Measurements from ENCODE around the gene MPEG1.

Gene MPEG1

DNA sequence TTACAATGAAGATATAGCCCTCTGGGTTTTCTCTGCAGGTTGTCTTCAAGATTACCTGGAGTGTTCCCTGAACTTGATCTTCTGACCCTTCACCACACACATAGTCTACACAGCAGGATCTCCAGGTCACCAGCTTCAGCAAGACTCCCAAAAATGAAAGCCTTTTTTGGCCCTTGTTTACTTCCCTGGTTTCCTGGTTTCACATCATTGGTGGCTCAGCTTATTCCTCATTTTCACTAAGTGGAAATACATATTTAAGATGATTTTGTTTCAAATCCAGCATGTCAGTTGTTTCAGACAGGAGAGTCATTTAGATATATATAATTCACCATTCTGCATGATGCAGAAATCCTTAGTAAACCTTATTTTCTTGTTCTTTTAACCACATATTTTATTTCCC, 41.6 kb upstream of the MPEG1 start:
- H3K4me3 ChIP-seq (ENCODE audit: low read depth, low read length) = no peak overlapping the region
- TF ChIP-seq, protein P1, sequence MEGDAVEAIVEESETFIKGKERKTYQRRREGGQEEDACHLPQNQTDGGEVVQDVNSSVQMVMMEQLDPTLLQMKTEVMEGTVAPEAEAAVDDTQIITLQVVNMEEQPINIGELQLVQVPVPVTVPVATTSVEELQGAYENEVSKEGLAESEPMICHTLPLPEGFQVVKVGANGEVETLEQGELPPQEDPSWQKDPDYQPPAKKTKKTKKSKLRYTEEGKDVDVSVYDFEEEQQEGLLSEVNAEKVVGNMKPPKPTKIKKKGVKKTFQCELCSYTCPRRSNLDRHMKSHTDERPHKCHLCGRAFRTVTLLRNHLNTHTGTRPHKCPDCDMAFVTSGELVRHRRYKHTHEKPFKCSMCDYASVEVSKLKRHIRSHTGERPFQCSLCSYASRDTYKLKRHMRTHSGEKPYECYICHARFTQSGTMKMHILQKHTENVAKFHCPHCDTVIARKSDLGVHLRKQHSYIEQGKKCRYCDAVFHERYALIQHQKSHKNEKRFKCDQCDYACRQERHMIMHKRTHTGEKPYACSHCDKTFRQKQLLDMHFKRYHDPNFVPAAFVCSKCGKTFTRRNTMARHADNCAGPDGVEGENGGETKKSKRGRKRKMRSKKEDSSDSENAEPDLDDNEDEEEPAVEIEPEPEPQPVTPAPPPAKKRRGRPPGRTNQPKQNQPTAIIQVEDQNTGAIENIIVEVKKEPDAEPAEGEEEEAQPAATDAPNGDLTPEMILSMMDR (IDR thresholded peaks at IDR 0.05; ENCODE audit: borderline replicate concordance, insufficient read depth, low read depth, low read length) = no peak

DNA sequence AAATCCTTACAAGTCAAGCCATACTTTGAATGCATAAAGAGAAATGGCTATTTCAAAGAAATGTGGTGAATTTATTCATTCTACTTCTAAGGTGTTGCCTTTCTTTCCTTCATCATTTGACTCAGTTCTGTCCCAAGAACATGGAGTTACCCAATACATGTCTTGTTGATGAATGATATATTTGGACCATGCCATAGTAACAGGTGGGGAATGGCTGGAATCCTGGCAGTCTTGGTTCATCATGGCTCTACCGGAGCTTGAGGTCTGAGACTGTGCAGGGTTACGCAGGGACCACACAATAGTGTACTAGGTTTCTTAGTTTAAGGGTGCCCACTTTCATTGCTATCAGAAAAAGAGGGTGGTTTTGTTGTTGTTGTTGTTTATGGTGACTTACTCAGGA, 40.3 kb upstream of the MPEG1 start:
- TF ChIP-seq, protein P1 (IDR thresholded peaks at IDR 0.05; ENCODE audit: borderline replicate concordance, insufficient read depth, low read depth, low read length) = no peak
- no peak overlapping the region for H3K4me3 ChIP-seq (ENCODE audit: low read depth, low read length)

DNA sequence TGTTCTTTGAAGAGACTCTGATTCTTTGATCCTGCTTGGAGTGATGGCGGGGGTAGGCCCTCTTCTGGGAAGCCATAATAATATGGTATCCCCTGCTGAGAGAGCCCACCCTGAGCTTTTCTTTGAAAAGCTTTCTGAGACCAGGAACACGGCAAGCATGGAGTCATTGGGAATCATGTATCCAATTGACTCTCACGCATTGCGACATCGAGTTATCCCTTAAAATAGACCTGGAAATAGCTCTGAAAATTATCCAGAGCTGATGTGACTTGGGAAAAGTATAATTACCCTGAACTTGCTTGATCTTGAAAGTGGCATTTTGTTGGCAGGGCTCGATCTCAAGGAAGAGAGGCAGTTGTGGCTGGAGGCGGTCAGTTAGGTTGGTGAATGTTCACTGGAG, 36.8 kb upstream of the MPEG1 start:
- TF ChIP-seq, protein P1 (IDR thresholded peaks at IDR 0.05; ENCODE audit: borderline replicate concordance, insufficient read depth, low read depth, low read length) = no peak
- no peak overlapping the region for H3K4me3 ChIP-seq (ENCODE audit: low read depth, low read length)

DNA sequence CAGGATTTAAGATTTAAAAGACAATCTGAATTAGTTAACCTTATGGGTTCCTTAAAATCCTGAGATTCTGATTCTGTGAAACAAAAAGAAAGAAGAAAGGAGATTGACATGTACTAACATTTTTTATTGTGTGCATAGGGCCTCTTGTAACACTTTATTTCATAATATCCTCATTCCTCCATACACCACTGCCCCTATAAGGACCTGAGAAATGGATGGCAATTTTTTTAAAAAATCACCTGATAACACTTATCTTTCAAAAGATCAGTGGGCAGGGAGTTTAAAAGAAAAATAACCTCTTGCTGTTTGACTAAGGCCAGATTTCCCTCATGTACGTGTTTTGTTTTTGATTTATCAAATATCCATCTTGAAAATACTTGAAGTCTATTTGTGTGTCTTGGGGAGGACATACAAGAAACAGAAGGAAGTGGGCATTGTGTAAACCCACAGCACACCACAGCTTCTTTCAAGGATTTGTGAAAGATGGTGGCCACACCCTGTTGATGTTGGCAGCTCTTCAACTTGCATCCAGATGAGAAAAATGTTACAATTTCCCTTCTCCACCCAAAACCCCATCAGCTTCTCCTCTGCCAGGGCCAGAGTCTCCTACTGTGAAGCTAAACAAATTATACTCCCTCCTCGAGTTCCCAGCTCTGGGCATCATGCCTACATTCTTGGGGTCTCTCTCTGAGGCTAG, 35.0 kb upstream of the MPEG1 start:
- TF ChIP-seq, protein P1 (IDR thresholded peaks at IDR 0.05; ENCODE audit: borderline replicate concordance, insufficient read depth, low read depth, low read length) = no peak
- no peak overlapping the region for H3K4me3 ChIP-seq (ENCODE audit: low read depth, low read length)

DNA sequence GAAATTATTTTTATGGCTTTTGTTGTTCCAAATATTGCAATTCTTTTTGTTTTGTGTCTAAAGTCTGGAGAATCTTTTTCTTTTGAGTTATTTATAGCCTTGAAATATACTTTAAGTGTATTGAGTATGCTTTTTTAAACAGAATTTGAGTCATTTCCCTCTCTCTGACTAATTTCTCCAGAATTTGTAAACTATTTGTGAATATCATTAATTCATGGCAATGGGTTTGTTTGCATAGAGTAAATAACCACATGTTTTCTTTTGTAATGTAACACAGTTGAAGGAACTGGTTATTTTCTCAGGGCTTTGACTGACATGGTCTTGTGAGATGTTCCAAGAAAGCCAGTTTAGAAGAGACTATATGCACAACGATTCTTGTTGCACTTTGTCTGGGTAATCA, 30.9 kb upstream of the MPEG1 start:
- no peak overlapping the region for H3K4me3 ChIP-seq (ENCODE audit: low read depth, low read length)
- TF ChIP-seq, protein P1 (IDR thresholded peaks at IDR 0.05; ENCODE audit: borderline replicate concordance, insufficient read depth, low read depth, low read length) = no peak

DNA sequence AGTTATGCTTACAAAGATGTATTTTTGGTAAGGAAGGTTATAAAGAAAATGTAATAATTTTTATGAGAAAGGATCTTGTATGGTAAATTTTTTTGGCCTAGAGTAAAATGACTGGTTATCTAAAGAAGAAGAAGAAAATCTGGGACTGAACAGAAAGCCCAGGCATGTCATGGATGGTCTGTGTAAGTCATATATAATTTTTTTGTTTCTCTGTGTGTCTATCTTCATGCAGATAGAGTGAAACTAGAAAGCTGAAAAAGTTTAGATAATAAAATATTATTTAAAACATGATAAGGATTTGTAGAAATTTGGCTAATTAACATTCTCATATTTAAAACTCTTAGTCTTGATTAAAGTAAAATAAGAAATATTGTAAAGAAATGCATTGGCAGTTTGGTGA, 27.6 kb upstream of the MPEG1 start:
- H3K4me3 ChIP-seq (ENCODE audit: low read depth, low read length) = no peak overlapping the region
- TF ChIP-seq, protein P1 (IDR thresholded peaks at IDR 0.05; ENCODE audit: borderline replicate concordance, insufficient read depth, low read depth, low read length) = no peak

DNA sequence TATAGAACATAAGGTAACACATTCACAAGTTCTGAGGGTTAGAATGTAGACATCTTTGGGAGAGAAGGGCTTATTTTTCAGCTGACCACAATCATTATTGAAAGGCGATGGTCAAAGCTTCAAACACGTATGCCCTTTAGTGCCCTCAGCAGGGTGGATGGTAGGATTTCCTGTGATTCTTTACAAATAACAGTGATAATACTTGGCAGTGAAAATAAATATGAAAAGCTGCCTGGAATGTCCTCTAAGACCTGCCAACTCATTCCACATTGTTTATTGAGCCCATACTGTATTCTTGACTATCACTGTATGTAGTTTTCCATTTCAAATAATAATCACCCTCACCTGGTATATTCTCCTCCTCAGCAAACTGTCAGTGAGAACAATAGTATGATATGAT, 13.7 kb upstream of the MPEG1 start:
- TF ChIP-seq, protein P1 (IDR thresholded peaks at IDR 0.05; ENCODE audit: borderline replicate concordance, insufficient read depth, low read depth, low read length) = no peak
- H3K4me3 ChIP-seq (ENCODE audit: low read depth, low read length) = no peak overlapping the region

Data from GM12875 (cell line).